SW 1271 (cell line): ENCODE measurements around the gene PRKAR2A.

ENCODE experiments used
- DNase-seq, 2 experiments: peaks; one replicate each; lab custom pipeline; 2025; lab: John Stamatoyannopoulos, UW

PRKAR2A gene

GRCh38 chr3:48847504-48848423, at the start of gene PRKAR2A:
Gene PRKAR2A, minus strand, starts transcription at chr3:48847874. Its CDS starts 278 bp downstream, at chr3:48847596.
- peak; percentile 51 to 72 for DNase-seq

- no peak for DNase-seq
Observed at GRCh38 chr3:48896936-48897335, 49.3 kb upstream of the PRKAR2A start.

- no peak for DNase-seq
Observed at GRCh38 chr3:48894516-48894915, 46.8 kb upstream of the PRKAR2A start.

GRCh38 chr3:48891606-48892005, 43.9 kb upstream of the PRKAR2A start:
- no peak for DNase-seq

- no peak for DNase-seq
Observed at GRCh38 chr3:48885753-48886152, 38.1 kb upstream of the PRKAR2A start.

- no peak for DNase-seq
Observed at GRCh38 chr3:48881652-48882114, 34.0 kb upstream of the PRKAR2A start.

GRCh38 chr3:48881006-48881405, 33.3 kb upstream of the PRKAR2A start:
- DNase-seq: no peak

GRCh38 chr3:48879994-48880377, 32.3 kb upstream of the PRKAR2A start:
- no peak for DNase-seq

- no peak for DNase-seq
Observed at GRCh38 chr3:48879307-48879993, 31.8 kb upstream of the PRKAR2A start.

- no peak for DNase-seq
Observed at GRCh38 chr3:48877671-48878070, 30.0 kb upstream of the PRKAR2A start.

- DNase-seq: no peak
Observed at GRCh38 chr3:48863122-48863521, 15.4 kb upstream of the PRKAR2A start.

GRCh38 chr3:48859206-48859605, 11.5 kb upstream of the PRKAR2A start:
- no peak for DNase-seq

- DNase-seq: no peak
Observed at GRCh38 chr3:48858709-48859108, 11.0 kb upstream of the PRKAR2A start.

- DNase-seq: no peak
Observed at GRCh38 chr3:48857641-48858040, 10.0 kb upstream of the PRKAR2A start.

- no peak for DNase-seq
Observed at GRCh38 chr3:48856469-48856868, 8.8 kb upstream of the PRKAR2A start.

- no peak for DNase-seq
Observed at GRCh38 chr3:48855681-48856447, 8.2 kb upstream of the PRKAR2A start.

- DNase-seq: no peak
Observed at GRCh38 chr3:48852151-48852550, 4.5 kb upstream of the PRKAR2A start.

GRCh38 chr3:48851407-48851806, 3.7 kb upstream of the PRKAR2A start:
- DNase-seq: no peak

GRCh38 chr3:48848816-48849515, 1.3 kb upstream of the PRKAR2A start:
- DNase-seq: no peak

GRCh38 chr3:48847053-48847503, 596 bp downstream of the PRKAR2A start:
- peak in 1 of 2 experiments; percentile 43 for DNase-seq

- DNase-seq: no peak
Observed at GRCh38 chr3:48845170-48845569, 2.5 kb downstream of the PRKAR2A start.

- DNase-seq: no peak
Observed at GRCh38 chr3:48837163-48837562, 10.5 kb downstream of the PRKAR2A start.
